Parathyroid adenoma (tissue), 2 donors: Measurements from ENCODE around the gene SNX14.
"Not testable (repeated sequence)": the region's sequence is repeated elsewhere in the genome, so short reads cannot be mapped to it uniquely, and the experiment has no call there.

Source experiments
- H2AFZ ChIP-seq: fragments of 300-600 bp; sonication (generic); one replicate; pipeline ENCODE4 v1.7.0; 2017; ENCODE audit warnings: antibody characterized with exemption, mild to moderate bottlenecking
- H3K27ac ChIP-seq: fragments of 300-600 bp; sonication (generic); one replicate; pipeline ENCODE4 v1.7.0; 2017
- H3K27me3 ChIP-seq: fragments of 300-600 bp; sonication (generic); one replicate; pipeline ENCODE4 v1.7.0; 2017; ENCODE audit warnings: low read length; ENCODE audit not compliant: control insufficient read depth, insufficient read depth
- H3K36me3 ChIP-seq: fragments of 300-600 bp; sonication (generic); one replicate; pipeline ENCODE4 v1.7.0; 2017; ENCODE audit warnings: low read length; ENCODE audit not compliant: control insufficient read depth, insufficient read depth
- H3K4me1 ChIP-seq: fragments of 300-600 bp; sonication (generic); one replicate; pipeline ENCODE4 v1.7.0; 2017; ENCODE audit warnings: control low read depth
- H3K4me2 ChIP-seq: fragments of 300-600 bp; sonication (generic); one replicate; pipeline ENCODE4 v1.7.0; 2017; ENCODE audit warnings: low read length
- H3K4me3 ChIP-seq: fragments of 300-600 bp; sonication (generic); one replicate; pipeline ENCODE4 v1.7.0; 2017; ENCODE audit warnings: low read depth, low read length
- H3K79me2 ChIP-seq: fragments of 300-600 bp; sonication (generic); one replicate; pipeline ENCODE4 v1.7.0; 2017; ENCODE audit warnings: control low read depth
- H3K9ac ChIP-seq: fragments of 300-600 bp; sonication (generic); one replicate; pipeline ENCODE4 v1.7.0; 2017; ENCODE audit warnings: mild to moderate bottlenecking
- H3K9me3 ChIP-seq: fragments of 300-600 bp; sonication (generic); one replicate; pipeline ENCODE4 v1.7.0; 2017; ENCODE audit warnings: low read length; ENCODE audit not compliant: control insufficient read depth
- CTCF ChIP-seq: fragments of 300-600 bp; sonication (generic); IDR thresholded peaks from one replicate; pipeline ENCODE4 v1.7.0; 2017; ENCODE audit warnings: antibody characterized with exemption, mild to moderate bottlenecking
- donor health status: primary hyperparathyroidism.

The SNX14 gene

GRCh38 chr6:85574932-85575598 lies 18.6 kb downstream of the SNX14 start:
- Histone ChIP-seq H2AFZ (no peak overlapping the region), H3K27me3 (no peaks in the 10 kb centered on the region), H3K36me3 (no peaks in the 10 kb centered on the region), H3K27ac (no peak overlapping the region), H3K9ac (no peak overlapping the region), H3K4me1 (peaks cover 9% of the 10 kb centered on the region), H3K4me3 (no peak overlapping the region), H3K9me3 (no peaks in the 10 kb centered on the region), H3K79me2 (peaks cover 10% of the 10 kb centered on the region), H3K4me2 (no peak overlapping the region)
- TF ChIP-seq CTCF, result no peak

- Histone ChIP-seq H3K27me3 (no peaks in the 10 kb centered on the region), H3K9ac (no peak overlapping the region), H3K36me3 (no peaks in the 10 kb centered on the region), H3K4me1 (no peaks in the 10 kb centered on the region), H3K27ac (no peak overlapping the region), H3K4me2 (no peak overlapping the region), H3K9me3 (no peaks in the 10 kb centered on the region), H3K4me3 (no peak overlapping the region), H3K79me2 (peaks cover 4% of the 10 kb centered on the region), H2AFZ (no peak overlapping the region)
- no peak for TF ChIP-seq CTCF
Measured at GRCh38 chr6:85569323-85569722, 24.3 kb downstream of the SNX14 start.

- Histone ChIP-seq H3K27ac (no peak overlapping the region), H3K79me2 (peaks cover 4% of the 10 kb centered on the region), H3K27me3 (no peaks in the 10 kb centered on the region), H3K9me3 (no peaks in the 10 kb centered on the region), H3K9ac (no peak overlapping the region), H3K4me3 (no peak overlapping the region), H3K36me3 (no peaks in the 10 kb centered on the region), H2AFZ (no peak overlapping the region), H3K4me1 (no peaks in the 10 kb centered on the region), H3K4me2 (no peak overlapping the region)
- TF ChIP-seq CTCF, result no peak
Measured at GRCh38 chr6:85568411-85568810, 25.2 kb downstream of the SNX14 start.

- H2AFZ ChIP-seq, result no peak overlapping the region
- no peak overlapping the region for H3K4me3 ChIP-seq
- H3K27ac ChIP-seq, result no peak overlapping the region
- no peaks in the 10 kb centered on the region for H3K79me2 ChIP-seq
- no peaks in the 10 kb centered on the region for H3K27me3 ChIP-seq
- H3K4me1 ChIP-seq, result no peaks in the 10 kb centered on the region
- TF ChIP-seq CTCF, result no peak
- no peaks in the 10 kb centered on the region for H3K36me3 ChIP-seq
- no peak overlapping the region for H3K4me2 ChIP-seq
- no peaks in the 10 kb centered on the region for H3K9me3 ChIP-seq
- no peak overlapping the region for H3K9ac ChIP-seq
Measured at GRCh38 chr6:85565736-85566135, 27.9 kb downstream of the SNX14 start.

GRCh38 chr6:85564223-85564622 lies 29.4 kb downstream of the SNX14 start:
- not testable (repeated sequence) for H3K36me3 ChIP-seq, H3K9ac ChIP-seq, H3K27ac ChIP-seq, H3K79me2 ChIP-seq, H3K4me2 ChIP-seq, H3K27me3 ChIP-seq, H3K4me1 ChIP-seq, H2AFZ ChIP-seq, H3K9me3 ChIP-seq, H3K4me3 ChIP-seq
